Fibroblast of peridontal ligament (primary cell): ENCODE results near the gene PAX1.

Source experiments
- DNase-seq: peaks from one replicate; pipeline ENCODE4 v3.0.0-alpha.2; 2010; ENCODE audit errors: extremely low read depth

PAX1 gene

DNA sequence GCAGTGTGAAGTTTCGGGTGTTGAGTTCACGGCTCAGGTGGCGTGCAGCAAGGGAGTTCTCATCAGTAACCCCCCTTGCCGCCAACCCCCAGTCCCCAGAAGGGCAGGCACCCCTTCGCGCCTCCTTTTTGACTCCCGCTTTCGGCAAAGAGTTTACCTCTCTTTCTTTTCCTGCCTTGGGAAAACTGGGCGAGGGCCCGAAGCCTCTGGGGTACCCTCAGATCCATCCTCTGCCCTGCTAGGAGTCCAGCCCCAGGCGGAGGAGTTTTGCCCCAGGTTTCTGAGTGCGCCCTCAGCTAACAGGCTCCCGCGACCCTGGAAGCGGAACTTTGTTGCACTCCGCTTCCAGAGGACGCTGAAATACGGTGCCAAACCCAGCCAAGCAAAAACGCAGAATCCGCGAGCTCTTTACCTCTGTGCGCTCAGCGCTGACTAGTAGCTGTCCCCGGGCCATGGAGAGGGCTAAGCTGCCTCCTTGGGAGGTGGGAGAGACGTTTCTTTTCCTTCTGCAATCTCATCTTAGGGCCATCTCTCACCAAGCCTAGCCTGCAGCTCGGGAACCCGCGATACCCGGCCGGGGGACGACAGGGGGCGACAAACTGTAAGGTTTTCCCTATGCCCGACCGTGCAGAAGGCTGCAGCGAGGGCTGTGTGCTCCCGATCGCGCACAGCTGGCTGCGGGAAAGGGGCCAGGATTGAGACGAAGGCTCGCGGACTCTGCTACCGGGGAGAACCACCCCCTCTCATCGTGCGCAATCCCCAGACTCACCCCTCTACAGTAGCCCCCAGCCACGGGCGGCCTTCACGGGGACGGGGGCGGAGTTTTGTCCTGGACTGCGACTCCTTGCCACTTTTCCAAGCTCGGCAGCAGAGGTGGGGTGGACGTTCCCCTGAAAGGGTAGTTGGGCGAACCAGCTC is 2.7 kb upstream of the PAX1 start:
- DNase-seq: no peak

DNA sequence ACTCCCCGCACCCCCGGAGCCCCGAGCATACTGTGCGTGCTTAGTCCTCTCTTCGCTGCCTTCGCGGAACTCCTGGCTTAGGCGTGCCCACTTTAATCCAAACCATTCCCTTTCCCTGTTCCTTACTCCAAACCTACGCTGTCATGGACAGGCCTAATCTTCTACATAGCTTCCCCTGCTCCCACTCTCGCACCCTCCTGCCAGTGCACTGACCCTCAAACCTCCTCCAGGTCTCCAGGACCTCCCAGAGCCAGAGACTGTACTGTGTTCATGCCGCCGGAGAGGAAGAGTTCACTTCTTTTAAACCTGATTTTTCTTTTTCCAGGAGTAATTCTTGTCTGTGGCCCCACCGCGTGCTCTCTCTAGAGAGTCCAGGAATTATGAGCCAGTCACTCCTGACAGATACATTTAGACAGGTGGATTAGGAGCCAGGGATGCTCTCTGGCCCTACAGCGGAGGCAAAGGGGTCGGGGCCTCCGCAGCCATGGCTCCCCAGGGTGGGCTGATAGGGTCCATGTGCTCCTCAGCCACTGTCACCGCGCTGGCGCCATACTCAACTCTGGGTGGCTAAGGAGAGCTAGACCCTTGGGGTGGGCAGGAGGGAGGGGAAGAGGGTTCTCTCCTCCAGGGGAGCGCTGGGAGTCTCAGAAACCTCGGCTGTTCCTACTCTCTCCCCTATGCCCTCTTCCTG is 1.6 kb upstream of the PAX1 start:
- DNase-seq: no peak

DNA sequence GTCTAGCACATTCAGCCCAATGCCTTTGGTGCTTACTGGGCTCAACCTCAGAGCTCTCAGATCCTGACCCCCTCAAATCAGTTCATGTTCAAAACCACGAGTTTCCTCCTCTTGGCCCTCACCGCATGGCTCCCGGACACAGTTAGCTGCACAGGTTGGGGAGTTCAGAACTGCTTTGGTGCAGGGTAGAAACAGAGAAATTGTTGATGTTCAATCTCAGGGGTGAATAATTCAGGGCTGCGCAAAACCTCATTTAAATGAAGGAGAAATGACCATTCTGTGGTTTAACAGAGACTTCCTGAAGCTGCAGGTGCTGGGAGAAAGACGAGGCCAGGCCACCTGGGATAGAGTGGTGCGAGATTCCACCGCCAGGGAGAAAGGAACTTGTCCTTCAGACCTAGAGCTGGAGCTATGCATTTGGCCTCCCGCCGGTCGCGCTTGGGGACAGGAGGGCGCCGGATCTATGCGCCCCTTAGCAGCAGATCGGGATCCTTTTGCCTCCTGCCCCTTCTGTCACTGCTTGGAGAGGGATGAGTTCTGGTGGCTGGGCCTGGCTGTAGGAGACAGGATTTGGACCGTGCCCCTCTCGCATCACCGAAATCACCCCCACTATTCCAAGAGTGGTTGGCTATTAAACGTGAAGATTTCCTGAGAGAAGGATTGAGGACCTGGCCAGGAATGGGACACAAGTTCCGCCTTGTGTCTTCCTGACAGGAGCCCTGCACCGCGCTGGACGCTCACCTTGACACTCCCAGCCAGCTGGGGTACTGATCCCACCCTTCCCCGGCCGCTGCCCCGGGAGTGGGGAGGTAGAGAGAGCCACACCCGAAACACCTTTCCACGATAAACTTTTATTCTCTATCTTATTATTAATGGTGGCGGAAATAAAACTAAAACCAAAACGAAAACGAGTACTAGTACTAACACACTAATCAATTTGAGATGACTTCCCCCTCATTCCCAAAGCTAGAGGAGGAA is 767 bp upstream of the PAX1 start:
- no peak for DNase-seq

DNA sequence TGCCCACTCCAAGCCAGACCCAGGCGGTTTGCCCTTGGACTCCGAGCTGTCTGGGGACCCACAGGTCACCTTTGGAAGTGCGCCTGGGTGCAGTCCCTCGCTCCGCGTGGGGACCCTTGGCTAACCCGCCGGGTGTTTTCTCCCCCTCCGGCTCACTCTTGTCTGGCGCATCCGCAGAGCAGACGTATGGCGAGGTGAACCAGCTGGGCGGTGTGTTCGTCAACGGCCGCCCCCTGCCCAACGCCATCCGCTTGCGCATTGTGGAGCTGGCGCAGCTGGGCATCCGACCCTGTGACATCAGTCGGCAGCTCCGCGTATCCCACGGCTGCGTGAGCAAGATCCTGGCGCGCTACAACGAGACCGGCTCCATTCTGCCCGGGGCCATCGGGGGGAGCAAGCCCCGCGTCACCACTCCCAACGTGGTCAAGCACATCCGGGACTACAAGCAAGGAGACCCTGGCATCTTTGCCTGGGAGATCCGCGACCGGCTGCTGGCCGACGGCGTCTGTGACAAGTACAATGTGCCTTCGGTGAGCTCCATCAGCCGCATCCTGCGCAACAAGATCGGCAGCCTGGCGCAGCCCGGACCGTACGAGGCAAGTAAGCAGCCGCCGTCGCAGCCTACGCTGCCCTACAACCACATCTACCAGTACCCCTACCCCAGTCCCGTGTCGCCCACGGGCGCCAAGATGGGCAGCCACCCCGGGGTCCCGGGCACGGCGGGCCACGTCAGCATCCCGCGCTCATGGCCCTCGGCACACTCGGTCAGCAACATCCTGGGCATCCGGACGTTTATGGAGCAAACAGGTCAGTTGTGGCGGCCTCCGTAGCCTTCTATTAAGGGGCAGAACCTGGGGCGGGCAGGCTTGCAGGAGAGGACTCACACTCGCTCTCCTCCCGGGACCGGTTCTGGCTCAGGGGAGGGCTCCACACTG is 1.1 kb downstream of the PAX1 start:
- no peak for DNase-seq

DNA sequence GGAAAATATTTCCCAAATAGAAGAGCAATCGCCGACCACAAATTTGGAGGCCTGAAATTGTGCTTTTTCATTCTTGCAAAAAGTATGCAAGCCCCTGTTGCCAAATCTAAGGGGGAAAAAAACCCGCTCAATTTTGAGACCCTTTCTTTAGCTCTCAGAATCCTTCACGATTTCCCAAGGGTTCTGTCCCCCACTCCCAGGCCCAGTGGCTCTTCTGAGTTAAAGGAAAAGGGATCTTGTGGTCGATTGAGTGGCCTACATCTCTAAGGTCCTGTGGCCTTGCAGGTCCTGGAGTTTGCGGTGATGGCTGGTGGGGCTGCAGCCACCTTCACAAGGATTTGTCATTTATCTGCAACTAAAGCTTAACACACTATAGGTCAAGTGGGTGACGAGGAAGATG is 1.8 kb downstream of the PAX1 start:
- no peak for DNase-seq

DNA sequence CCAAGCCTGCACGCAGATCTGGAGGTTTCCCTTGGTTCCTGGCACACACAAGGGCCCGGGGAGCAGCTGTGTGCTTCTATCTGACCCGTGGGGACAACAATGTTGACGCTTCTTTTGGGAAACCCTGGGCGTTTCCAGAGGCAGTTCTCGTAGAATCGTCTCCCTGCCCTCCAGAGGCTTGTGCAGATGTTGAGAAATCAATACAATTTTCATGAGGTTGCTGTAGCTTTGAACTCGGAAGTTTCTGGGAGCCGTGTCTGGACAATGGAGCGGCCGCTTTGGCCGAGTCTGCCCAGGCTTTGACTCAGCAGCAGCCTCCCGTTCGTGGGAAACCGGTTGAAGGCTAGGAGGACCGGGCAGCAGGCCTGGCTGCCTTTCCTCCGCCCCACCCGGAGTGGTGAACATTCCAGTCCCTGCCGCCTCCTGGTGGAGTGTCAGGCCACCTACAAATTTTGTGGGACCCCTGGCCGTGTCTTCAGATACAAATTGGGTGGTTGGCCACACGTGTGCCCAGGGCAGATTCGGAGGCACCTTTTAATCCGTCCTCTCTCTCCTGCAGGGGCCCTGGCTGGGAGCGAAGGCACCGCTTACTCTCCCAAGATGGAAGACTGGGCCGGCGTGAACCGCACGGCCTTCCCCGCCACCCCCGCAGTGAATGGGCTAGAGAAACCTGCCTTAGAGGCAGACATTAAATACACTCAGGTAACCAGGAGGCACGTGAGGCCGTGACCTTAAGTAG is 2.7 kb downstream of the PAX1 start:
- no peak for DNase-seq

DNA sequence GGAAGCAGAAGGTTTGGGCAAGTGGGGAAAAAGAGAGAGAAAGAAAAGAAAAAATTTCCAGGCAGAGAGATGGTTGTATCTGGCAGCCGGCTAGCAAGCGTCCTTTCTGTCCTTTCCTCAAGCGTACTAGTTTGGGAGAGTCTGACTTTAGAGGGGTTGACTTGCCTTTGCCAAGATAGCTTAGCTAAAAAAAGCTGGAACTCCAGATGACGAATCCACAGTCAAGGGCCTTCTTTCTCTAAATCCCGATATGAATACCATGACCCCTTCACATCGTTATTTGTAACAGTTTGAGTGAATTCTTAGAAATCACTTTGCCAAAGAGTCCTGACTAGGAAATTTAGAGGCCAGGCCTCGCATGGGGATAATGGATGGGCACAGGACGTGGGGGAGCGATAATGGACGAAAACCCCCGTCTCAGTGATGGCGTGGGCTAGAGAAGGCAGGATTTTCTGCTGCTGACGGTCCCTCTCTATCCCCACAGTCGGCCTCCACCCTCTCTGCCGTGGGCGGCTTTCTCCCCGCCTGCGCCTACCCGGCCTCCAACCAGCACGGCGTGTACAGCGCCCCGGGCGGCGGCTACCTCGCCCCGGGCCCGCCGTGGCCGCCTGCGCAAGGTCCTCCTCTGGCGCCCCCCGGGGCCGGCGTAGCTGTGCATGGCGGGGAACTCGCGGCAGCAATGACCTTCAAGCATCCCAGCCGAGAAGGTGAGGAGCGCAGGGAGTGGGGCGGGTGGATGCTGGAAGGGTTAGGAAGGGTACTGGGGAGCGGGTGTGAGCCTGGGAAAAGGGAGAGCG is 3.5 kb downstream of the PAX1 start:
- no peak for DNase-seq

DNA sequence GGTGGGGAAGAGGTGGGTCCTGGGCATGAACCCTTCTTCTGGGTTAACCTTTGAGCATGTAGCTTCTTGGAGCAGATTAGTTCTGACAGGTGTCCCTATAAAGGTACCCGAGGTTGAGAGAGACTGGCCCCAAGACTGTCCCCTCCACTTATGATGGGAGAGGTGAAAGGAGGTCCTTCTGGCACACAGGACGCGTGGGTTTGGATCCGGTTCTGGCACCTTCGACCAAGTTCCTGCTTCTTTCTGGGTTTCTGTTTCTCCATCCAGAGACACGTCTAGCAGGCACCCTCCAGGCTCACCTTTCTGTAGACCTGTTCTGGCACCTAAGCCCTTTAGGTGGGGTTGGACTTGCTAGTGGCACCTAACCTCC is 4.1 kb downstream of the PAX1 start:
- no peak for DNase-seq

DNA sequence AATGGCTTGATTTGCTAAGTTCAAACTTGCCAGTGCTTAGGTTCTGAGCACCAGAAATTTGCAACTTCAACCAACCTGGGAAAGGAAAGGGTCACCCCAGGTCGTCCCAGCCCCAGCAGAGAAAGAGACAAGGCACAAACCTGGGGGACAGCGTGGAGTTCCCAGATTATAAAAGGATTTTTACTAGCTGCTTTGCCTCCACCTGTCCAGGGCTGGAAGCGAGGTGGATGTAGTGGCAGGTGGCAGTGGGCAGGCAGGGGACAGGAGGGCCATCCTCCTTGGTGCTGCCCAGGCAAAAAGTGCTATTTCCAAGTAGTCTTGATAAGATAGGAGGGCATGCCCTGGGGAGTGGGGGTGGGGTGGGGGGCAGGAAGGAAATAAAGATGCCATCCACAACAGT is 4.9 kb downstream of the PAX1 start:
- no peak for DNase-seq

DNA sequence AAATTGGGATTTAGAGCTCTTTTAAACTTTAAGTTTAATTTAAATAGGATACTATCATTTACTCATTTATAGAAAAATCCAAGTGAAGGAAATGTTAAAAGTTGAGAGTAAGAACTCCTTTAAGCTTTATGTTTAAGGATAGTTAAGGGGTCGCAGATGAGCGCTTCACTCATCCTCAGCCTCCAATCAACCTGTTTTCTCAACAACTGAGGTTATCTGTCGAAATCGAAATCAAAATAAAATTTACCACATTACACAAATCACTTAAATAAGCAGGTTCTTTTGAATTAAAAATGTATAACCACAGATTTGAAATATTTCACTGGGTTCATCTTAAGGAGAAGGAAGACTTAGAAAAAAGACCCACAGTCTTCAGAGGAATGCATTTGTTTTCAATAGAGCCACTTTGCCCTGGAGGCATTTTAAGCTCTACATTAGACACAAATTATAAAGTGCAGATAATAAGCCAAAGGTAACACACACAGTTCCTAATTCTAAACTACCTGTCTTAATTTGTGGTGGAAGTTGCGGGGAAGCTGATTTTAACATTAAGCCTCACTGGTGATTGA is 5.5 kb downstream of the PAX1 start:
- no peak for DNase-seq

DNA sequence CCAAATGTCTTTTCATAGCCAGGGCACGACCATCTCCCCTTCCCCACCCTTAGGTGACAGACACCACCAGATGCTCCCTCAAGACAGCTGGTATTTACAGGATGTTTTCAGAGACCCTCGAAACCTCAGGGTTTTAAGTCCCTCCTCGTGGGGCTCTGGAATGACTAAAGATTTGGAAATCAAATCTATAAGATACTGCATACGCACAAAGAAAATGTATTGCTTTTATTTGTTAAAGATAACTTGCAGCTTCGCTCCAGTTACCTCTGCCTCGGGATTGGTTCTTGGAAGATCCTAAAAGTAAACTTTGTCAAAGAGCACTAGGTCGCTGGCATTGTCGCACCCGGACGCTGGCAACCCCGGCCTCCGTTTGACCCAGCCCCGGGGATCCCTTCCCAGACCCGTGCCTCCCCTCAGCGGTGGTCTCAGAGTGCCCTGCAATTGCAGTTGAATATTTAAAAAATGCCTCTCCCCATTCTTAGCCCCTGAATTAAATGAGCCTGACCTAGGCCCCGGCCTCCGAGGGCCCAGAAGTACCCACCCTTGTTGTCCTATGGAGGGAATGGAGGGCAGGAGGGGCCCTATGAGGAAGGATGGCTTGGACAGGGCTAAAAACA is 7.1 kb downstream of the PAX1 start:
- DNase-seq: no peak

DNA sequence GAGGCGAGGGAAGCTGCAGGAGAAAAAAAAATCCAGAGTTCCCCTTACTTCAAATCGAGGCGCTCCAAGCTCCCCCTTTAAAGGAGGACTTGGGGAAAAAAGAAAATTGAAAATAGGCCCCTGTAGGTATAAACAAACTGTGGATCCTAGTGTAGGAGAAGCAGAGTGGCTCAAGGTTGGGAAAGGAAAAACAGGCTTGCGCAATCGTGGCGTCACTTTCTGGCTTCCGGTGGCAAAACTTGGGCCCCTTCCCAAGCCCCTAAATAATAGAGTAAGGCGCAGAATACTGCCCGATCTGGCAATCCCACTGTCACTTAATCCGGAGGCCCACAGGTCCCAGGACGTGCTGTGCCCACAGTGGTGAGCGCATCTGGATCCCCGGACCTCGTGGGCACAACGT is 8.0 kb downstream of the PAX1 start:
- DNase-seq: no peak

DNA sequence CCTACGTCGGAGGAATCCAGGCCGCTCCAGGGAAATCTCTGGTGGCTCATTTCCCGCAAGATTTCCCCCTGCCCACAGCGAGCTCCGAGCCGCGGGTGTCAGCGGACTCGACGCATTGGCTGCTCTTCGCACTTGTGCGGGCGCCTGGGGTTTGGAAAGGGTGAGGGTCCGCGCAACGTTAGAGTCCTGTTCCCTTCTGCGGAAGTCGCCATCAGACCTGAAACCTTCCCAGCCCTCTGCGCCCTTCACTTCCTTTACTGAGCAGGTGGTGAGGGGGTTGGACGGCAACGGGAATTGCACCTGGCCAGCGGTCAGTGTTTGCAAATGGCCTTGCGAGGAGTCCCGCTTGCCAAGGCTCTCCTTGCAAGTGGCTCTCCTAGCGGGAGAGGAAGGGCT is 8.4 kb downstream of the PAX1 start:
- no peak for DNase-seq

DNA sequence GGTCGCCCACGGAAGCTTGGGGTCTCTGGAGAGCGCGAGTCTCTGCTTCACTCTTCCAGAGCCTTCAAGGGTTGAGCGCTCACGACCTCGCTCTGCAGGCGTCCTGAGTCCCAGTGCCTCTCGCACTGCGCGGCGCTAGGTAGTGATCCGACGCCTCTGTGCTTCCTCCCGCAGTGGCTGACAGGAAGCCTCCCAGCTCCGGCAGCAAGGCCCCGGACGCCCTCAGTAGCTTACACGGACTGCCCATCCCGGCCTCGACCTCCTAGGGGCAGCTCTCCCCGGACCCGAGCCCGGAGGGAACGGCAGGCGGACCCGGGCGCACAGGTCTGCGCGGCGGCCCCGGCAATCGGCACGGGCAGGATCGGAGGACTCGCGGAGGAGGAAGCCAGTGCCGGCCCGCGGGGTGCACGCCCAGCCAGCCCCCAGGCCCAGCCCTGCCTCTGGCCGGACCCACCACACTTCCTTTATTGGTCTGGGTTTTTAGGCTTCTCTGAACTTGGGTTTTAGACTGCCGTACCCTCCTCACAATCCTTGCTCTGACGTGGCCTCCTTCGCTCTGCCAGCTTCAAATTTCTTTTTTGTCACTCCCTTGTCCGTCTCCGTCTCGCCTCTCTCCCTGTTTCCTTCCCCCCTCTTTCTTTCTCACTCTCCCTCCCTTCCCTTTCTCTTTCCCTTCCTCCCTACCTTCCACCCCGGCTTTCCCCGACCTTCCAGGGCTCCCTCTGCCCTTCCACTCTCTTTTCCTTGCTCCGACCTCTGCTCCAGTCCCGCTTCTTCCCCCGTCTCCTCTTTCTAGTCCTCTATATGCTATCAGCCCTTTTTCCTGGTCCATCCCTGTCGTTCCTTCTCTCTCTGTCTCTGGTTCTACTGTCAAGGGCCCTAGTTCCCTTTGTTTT is 9.1 kb downstream of the PAX1 start:
- DNase-seq: no peak

DNA sequence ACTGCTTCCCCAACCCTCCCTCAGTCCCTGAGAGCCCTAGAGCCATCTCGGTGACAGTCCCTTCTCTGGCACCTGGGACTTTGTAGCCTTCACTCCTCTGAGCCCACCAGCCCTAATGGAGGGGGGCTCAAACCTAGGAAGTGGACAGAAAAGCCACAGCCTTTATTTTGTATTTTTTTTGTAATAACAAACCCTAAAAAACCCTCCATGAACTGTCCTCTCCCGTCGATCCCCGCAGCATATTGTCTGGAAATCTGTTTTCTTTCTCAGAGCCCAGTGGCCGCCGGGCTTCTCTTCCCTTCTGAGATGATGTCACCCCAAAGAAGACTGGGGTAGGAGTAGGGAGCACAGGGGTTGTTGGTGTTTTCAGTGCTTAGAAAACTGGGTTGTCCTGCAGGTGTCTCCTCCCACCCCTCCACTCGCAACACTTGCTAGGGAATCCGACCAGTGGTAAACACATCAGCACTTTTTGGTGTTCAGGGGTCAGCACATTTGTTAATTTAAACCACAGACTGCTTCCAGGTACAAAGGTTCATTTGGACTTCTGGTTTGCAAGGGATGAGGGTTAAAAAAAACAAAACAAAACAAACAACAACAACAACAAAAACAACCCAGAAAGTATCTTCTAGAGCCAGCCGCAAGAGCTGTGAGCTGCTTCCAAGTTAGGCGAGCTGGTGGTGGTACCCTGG is 9.9 kb downstream of the PAX1 start:
- no peak for DNase-seq

DNA sequence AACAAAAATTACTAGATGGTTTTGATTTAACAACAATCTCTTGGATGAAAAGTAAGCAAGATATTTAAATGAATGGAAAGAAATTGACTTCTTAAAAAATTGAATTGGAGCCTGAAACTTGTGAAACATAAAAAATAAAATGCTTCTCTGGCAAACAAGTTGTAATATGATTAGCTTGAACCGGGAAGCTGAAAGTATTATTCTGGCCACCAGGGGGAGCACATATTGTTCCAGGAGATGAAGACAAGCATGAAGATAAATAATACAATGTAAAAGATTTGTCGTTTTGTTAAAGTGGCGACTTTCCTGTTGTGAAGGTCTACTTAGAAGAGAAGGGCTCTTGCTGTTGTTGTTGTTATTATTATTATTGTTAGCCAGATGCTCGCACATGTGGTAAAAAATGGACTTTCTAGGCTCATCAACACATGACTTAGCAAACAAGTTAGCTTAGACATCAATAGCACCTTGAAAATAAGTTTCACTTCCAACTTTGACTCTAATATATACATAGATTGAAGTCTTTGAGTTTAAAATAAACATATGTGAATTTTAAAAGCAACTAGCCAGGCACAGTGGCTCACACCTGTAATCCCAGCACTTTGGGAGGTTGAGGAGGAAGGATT is 14.2 kb downstream of the PAX1 start:
- DNase-seq: peak; percentile 49

DNA sequence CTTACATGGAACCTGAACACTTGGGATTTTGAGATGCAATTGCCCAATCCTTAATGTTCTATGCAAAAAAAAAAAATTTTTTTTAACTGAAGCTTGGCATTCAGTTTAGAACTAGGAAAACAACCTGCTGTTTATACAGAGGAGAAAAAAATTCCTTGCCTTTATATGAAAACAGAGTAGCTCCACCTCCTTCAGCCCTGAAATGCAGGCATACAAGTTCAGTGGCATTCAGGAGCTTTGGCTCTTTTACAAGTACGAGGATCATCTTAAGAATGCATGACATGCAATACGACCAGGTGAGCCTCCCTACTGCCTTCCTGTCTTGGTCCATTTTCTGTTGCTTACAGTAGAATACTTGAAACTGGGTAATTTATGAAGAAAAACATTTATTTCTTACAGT is 20.4 kb downstream of the PAX1 start:
- no peak for DNase-seq
